HG02884 (cell line): Measurements from ENCODE around the gene RASGEF1C.

Source experiments
- ATAC-seq: cut with Tn5 transposase; IDR thresholded peaks from one replicate; pipeline ENCODE4 v1.9.1; 2021; ENCODE audit warnings: mild to moderate bottlenecking, moderate library complexity; ENCODE audit not compliant: unreplicated experiment

RASGEF1C gene

GRCh38 chr5:180068519-180069090 lies 140.4 kb downstream of the RASGEF1C start:
- no peak for ATAC-seq

GRCh38 chr5:180067986-180068385 lies 141.0 kb downstream of the RASGEF1C start:
- no peak for ATAC-seq

- ATAC-seq = no peak
Observed at GRCh38 chr5:180060192-180060591, 148.8 kb downstream of the RASGEF1C start.

DNA sequence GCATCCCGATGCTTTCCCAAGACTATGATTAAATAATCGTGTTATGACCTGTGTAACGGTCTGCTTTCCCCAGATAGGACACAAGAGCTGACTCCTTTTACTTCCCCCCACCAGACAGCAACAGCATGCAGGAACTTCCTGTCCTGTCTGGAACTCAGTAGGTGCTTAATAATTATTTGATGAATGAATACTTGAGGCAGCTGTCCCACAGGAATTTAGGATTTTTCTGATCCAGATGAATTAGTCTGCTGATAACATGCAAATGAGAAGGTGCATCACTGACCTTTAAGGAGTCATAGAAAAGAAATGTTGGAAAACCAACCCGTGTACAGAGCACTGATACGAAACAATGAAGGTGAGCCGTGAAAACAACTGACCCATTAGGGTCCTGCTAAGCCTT lies 149.7 kb downstream of the RASGEF1C start:
- ATAC-seq = no peak

- no peak for ATAC-seq
Observed at GRCh38 chr5:180056153-180056552, 152.9 kb downstream of the RASGEF1C start.

- no peak for ATAC-seq
Observed at GRCh38 chr5:180054226-180054625, 154.8 kb downstream of the RASGEF1C start.

- ATAC-seq = no peak
Observed at GRCh38 chr5:180053061-180053602, 155.9 kb downstream of the RASGEF1C start.

GRCh38 chr5:180052211-180052818 lies 156.7 kb downstream of the RASGEF1C start:
- ATAC-seq = no peak
